Left ventricle myocardium inferior (tissue), 1 donor: ENCODE results near the gene PIK3CD. TPM values are rescaled to one million over a fixed set of nuclear protein-coding genes. Genes with fewer than 3 reads are reported as not detected.

Source experiments
- DNase-seq: peaks from one replicate; pipeline ENCODE4 v3.0.0-alpha.2; 2020
- H3K27ac ChIP-seq: fragments of 200-600 bp; replicated peaks from 2 replicates; pipeline ENCODE4 v1.8.0; 2021
- H3K27me3 ChIP-seq: fragments of 200-600 bp; 2 replicates; pipeline ENCODE4 v1.8.0; 2021; ENCODE audit warnings: low read depth
- H3K36me3 ChIP-seq: fragments of 200-600 bp; 2 replicates; pipeline ENCODE4 v1.8.0; 2021
- H3K4me1 ChIP-seq: fragments of 200-600 bp; 2 replicates; pipeline ENCODE4 v1.8.0; 2021
- H3K4me3 ChIP-seq: fragments of 200-600 bp; 2 replicates; pipeline ENCODE4 v1.8.0; 2021; ENCODE audit warnings: mild to moderate bottlenecking, moderate library complexity
- H3K9me3 ChIP-seq: fragments of 200-600 bp; replicated peaks from 2 replicates; pipeline ENCODE4 v1.8.0; 2021
- intact Hi-C: fragments of 100-400 bp; cut with micrococcal nuclease; formaldehyde crosslinking; loops from one replicate; pipeline ENCODE4 v1.11.0; 2022
- total RNA-seq: library from RNA; stranded (reverse); fragmentation: NEBNext Ultra II Directional; extraction: Animal tissue kit (Norgen Biotek cat#: 25700); gene quantifications from one replicate; pipeline ENCODE4 v1.2.1, GENCODE V29; 2021
- TF ChIP-seq, protein P1 (sequence below): fragments of 200-600 bp; IDR thresholded peaks from 2 replicates; pipeline ENCODE4 v1.8.0; 2021; ENCODE audit warnings: antibody characterized with exemption, mild to moderate bottlenecking, borderline replicate concordance
- donor health status: DM: no; HTN: yes; CAD: no; lungs with severe emphysema.

PIK3CD gene
- total RNA-seq, 1 donor from 2014 or later = 2.6 TPM

- H3K27me3 ChIP-seq = peaks cover 62% of the 10 kb centered on the region
- H3K36me3 ChIP-seq = no peaks in the 10 kb centered on the region
- DNase-seq = no peak
- H3K9me3 ChIP-seq = no peaks in the 10 kb centered on the region
- peaks cover 19% of the 10 kb centered on the region for H3K4me1 ChIP-seq
- intact Hi-C loops = no loop called here
- no peak overlapping the region for H3K27ac ChIP-seq
- TF ChIP-seq, protein P1, sequence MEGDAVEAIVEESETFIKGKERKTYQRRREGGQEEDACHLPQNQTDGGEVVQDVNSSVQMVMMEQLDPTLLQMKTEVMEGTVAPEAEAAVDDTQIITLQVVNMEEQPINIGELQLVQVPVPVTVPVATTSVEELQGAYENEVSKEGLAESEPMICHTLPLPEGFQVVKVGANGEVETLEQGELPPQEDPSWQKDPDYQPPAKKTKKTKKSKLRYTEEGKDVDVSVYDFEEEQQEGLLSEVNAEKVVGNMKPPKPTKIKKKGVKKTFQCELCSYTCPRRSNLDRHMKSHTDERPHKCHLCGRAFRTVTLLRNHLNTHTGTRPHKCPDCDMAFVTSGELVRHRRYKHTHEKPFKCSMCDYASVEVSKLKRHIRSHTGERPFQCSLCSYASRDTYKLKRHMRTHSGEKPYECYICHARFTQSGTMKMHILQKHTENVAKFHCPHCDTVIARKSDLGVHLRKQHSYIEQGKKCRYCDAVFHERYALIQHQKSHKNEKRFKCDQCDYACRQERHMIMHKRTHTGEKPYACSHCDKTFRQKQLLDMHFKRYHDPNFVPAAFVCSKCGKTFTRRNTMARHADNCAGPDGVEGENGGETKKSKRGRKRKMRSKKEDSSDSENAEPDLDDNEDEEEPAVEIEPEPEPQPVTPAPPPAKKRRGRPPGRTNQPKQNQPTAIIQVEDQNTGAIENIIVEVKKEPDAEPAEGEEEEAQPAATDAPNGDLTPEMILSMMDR = no peak
- no peak overlapping the region for H3K4me3 ChIP-seq
Measured at GRCh38 chr1:9655836-9656235, 4.3 kb downstream of the PIK3CD start.

- no peak for DNase-seq
- intact Hi-C loops = no loop called here
- peaks cover 2% of the 10 kb centered on the region for H3K4me1 ChIP-seq
Measured at GRCh38 chr1:9657521-9658032, 6.0 kb downstream of the PIK3CD start.

GRCh38 chr1:9658199-9658598 is 6.7 kb downstream of the PIK3CD start:
- H3K27me3 ChIP-seq = peaks cover 52% of the 10 kb centered on the region
- TF ChIP-seq, protein P1 = no peak
- intact Hi-C loops = no loop called here
- H3K27ac ChIP-seq = no peak overlapping the region
- DNase-seq = no peak
- no peaks in the 10 kb centered on the region for H3K4me1 ChIP-seq
- H3K9me3 ChIP-seq = no peaks in the 10 kb centered on the region
- no peak overlapping the region for H3K4me3 ChIP-seq
- H3K36me3 ChIP-seq = no peaks in the 10 kb centered on the region

More at GRCh38 chr1:9657521-9658032, 6.0 kb downstream of the PIK3CD start:
- no peaks in the 10 kb centered on the region for H3K36me3 ChIP-seq
- H3K27me3 ChIP-seq = peaks cover 56% of the 10 kb centered on the region
- H3K9me3 ChIP-seq = no peaks in the 10 kb centered on the region
- TF ChIP-seq, protein P1 = no peak
- H3K4me3 ChIP-seq = no peak overlapping the region
- H3K27ac ChIP-seq = no peak overlapping the region

DNA sequence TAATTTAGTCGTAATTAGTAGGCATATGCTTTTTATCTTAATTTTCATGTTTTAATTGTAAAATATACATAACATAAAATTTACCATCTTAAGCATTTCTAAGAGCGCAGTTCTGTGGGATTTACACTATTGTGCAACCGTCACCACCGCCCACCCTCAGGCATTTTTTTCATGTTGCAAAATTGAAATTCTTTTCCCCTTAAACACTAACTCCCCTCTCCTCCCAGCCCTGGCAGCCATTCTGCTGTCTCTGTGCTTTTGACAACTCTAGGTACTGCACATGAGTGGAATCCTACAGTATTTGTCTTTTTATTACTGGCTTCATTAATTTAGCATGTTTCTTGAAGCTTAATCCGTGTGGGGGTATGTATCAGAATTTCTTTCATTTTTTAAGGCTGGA is 7.8 kb downstream of the PIK3CD start:
- no peaks in the 10 kb centered on the region for H3K36me3 ChIP-seq
- no peaks in the 10 kb centered on the region for H3K4me1 ChIP-seq
- H3K4me3 ChIP-seq = no peak overlapping the region
- H3K27me3 ChIP-seq = peaks cover 42% of the 10 kb centered on the region
- H3K9me3 ChIP-seq = no peaks in the 10 kb centered on the region
- no peak for DNase-seq
- H3K27ac ChIP-seq = no peak overlapping the region
- intact Hi-C loops = no loop called here
- TF ChIP-seq, protein P1 = no peak

DNA sequence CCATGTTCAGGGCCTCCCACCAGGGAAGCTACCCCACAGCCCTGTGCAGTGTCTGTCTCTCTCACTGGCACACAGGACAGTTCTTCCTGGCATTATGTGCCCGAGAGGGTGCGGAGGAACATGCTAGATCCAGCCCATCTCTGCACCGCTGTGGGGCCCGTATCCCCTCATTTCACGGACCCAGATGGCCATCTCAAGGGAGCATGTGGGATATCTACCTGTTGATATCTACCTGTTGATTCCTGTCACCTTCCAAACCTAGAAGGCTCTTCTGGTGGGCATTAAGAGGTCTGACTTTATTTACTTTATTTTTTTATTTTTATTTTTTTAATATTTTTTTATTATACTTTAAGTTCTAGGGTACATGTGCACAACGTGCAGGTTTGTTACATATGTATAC is 11.7 kb downstream of the PIK3CD start:
- intact Hi-C loops = no loop called here
- H3K27ac ChIP-seq = no peak overlapping the region

More for the DNA sequence above, 11.7 kb downstream of the PIK3CD start:
- H3K27me3 ChIP-seq = peaks cover 71% of the 10 kb centered on the region
- H3K9me3 ChIP-seq = no peaks in the 10 kb centered on the region
- H3K4me3 ChIP-seq = no peak overlapping the region
- H3K36me3 ChIP-seq = no peaks in the 10 kb centered on the region
- TF ChIP-seq, protein P1 = no peak
- H3K4me1 ChIP-seq = no peaks in the 10 kb centered on the region
- no peak for DNase-seq
